Omental fat pad (tissue), 4 donors: ENCODE results near the gene MEIS3. TPM values are rescaled to one million over a fixed set of nuclear protein-coding genes. Genes with fewer than 3 reads are reported as not detected.

Experiments
- ATAC-seq: fragments of 150-250 bp; one replicate; pipeline ENCODE4 v1.9.1; 2016; ENCODE audit warnings: mild to moderate bottlenecking, moderate library complexity; ENCODE audit not compliant: low FRiP score
- DNase-seq: peaks from one replicate; pipeline ENCODE4 v3.0.0-alpha.2; 2019; ENCODE audit warnings: low spot score
- CTCF ChIP-seq, 3 donors: fragments of 450-650 bp; IDR thresholded peaks; one replicate each; pipeline ENCODE4 v1.5.1; 2016 to 2017; ENCODE audit warnings: antibody characterized with exemption in 3 of 3, mild to moderate bottlenecking in 3 of 3, moderate library complexity in 2 of 3
- total RNA-seq, 4 donors: library from RNA; depleted of rRNA; stranded (reverse); fragments of >200 nt; gene quantifications; one replicate each; pipeline ENCODE4 v1.1.0, GENCODE V29; 2016

Gene MEIS3
- total RNA-seq, 4 donors from 2014 or later, result 7.3 to 17.2 (median 11.6) TPM

- no peak for DNase-seq
- no peak for ATAC-seq
- TF ChIP-seq CTCF (IDR thresholded peaks at IDR 0.05), result no peak
These were observed 9.9 kb upstream of the MEIS3 start for GRCh38 chr19:47429140-47429793.

GRCh38 chr19:47428177-47428894 lies 9.0 kb upstream of the MEIS3 start:
- TF ChIP-seq CTCF (IDR thresholded peaks at IDR 0.05), result no peak
- ATAC-seq, result peak; percentile 94
- DNase-seq, result peak; percentile 82

- peak in 2 of 3 donors; percentile 18 to 52 for TF ChIP-seq CTCF (IDR thresholded peaks at IDR 0.05)
- ATAC-seq (peak; percentile 42), DNase-seq (no peak)
These were observed 8.2 kb upstream of the MEIS3 start for GRCh38 chr19:47427241-47428176.

GRCh38 chr19:47423203-47423882 lies 4.0 kb upstream of the MEIS3 start:
- ATAC-seq, result no peak
- no peak for TF ChIP-seq CTCF (IDR thresholded peaks at IDR 0.05)
- DNase-seq, result no peak

GRCh38 chr19:47422417-47423163 lies 3.3 kb upstream of the MEIS3 start:
- no peak for TF ChIP-seq CTCF (IDR thresholded peaks at IDR 0.05)
- ATAC-seq (no peak), DNase-seq (no peak)

- no peak for TF ChIP-seq CTCF (IDR thresholded peaks at IDR 0.05)
- DNase-seq, result no peak
- no peak for ATAC-seq
These were observed 2.6 kb upstream of the MEIS3 start for GRCh38 chr19:47421844-47422395.
